Left renal pelvis (tissue), 4 donors: ENCODE measurements around the gene PSKH1. TPM values are rescaled to one million over a fixed set of nuclear protein-coding genes. Genes with fewer than 3 reads are reported as not detected.

Source experiments
- DNase-seq, 4 donors: peaks; one replicate each; pipeline ENCODE4 v3.0.0-alpha.2; 2013; ENCODE audit warnings: low read depth in 4 of 4, low spot score in 3 of 4
- polyA plus RNA-seq, 4 donors: library from polyadenylated mRNA; unstranded; fragments of 120-200 nt; gene quantifications; one replicate each; pipeline ENCODE4 v1.2.1, GENCODE V29; 2013; ENCODE audit not compliant: insufficient read length in 4 of 4

The PSKH1 gene
- polyA plus RNA-seq, 4 donors: 31.0 to 36.4 (median 34.3) TPM

GRCh38 chr16:67922740-67923139 is 29.7 kb downstream of the PSKH1 start:
- DNase-seq: no peak

GRCh38 chr16:67923414-67924116 is 30.5 kb downstream of the PSKH1 start:
- DNase-seq: no peak

DNA sequence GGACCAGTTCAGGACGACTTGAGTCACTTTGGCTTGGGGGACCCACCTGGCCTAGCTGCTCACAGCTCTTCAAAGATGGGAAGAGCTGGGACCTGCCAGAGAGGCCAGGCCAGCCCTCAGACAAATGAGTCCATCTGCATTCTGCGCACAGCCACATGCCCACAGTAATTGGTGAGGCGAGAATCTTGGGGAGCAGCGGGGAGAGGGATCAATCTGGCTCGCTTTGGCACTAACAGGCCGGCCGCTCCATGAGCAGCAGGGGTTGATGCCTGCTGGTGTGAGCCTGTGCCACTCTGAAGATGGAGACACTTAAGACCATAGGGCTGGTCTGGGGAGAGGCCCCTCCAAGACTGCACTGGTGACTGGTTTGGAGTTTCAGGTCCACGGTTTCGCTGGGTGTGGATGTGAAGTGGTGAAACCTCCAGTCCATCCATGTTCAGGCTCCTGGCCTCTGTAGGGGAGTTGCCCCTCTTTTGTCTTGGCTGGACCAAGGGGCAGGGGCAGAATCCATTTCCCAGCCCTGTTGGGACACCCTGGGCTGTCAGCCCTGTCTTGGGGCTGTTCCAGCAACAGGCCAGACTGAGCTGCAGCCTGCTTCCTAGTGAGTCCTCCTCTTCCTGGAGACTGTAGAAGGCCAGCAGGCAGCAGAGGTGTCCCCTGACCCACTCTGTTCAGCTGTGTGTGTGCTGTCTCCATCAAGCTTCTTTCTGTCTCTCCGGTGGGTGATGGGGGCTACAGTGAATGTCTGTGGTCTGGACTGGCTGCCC is 31.3 kb downstream of the PSKH1 start:
- no peak for DNase-seq

GRCh38 chr16:67926181-67926750 is 33.2 kb downstream of the PSKH1 start:
- DNase-seq: no peak

DNA sequence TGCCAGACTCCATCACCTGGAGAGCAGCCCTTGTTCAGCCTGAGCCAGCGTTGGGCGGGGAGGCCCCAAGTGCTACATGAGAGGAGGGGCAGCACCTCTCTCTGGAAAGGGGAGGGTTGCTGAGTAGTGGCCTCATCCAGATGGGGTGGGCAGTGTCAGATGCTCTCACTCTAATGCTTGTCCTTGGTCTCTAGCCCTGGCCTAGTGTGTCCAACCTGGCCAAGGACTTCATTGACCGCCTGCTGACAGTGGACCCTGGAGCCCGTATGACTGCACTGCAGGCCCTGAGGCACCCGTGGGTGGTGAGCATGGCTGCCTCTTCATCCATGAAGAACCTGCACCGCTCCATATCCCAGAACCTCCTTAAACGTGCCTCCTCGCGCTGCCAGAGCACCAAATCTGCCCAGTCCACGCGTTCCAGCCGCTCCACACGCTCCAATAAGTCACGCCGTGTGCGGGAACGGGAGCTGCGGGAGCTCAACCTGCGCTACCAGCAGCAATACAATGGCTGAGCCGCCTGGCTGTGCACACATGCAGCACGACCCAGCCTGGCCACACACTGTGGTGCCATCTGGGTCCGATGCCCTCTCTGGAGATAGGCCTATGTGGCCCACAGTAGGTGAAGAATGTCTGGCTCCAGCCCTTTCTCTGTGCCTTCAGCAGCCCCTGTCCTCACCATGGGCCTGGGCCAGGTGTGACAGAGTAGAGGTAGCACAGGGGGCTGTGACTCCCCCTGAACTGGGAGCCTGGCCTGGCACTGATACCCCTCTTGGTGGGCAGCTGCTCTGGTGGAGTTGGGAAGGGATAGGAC is 34.3 kb downstream of the PSKH1 start:
- no peak for DNase-seq

DNA sequence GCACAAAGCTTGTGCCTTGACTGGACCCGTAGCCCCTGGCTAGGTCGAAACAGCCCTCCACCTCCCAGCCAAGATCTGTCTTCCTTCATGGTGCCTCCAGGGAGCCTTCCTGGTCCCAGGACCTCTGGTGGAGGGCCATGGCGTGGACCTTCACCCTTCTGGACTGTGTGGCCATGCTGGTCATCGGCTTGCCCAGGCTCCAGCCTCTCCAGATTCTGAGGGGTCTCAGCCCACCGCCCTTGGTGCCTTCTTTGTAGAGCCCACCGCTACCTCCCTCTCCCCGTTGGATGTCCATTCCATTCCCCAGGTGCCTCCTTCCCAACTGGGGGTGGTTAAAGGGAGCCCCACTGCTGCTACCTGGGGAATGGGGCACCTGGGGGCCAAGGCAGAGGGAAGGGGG is 35.1 kb downstream of the PSKH1 start:
- DNase-seq: no peak

DNA sequence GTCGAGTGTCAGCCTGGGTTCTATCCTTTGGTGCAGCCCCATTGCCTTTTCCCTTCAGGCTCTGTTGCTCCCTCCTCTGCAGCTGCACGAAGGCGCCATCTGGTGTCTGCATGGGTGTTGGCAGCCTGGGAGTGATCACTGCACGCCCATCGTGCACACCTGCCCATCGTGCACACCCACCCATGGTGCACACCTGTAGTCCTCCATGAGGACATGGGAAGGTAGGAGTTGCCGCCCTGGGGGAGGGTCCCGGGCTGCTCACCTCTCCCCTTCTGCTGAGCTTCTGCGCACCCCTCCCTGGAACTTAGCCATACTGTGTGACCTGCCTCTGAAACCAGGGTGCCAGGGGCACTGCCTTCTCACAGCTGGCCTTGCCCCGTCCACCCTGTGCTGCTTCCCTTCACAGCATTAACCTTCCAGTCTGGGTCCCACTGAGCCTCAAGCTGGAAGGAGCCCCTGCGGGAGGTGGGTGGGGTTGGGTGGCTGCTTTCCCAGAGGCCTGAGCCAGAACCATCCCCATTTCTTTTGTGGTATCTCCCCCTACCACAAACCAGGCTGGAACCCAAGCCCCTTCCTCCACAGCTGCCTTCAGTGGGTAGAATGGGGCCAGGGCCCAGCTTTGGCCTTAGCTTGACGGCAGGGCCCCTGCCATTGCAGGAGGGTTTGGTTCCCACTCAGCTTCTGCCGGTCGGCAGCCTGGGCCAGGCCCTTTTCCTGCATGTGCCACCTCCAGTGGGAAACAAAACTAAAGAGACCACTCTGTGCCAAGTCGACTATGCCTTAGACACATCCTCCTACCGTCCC is 35.7 kb downstream of the PSKH1 start:
- peak in 2 of 4 donors; percentile 39 for DNase-seq

GRCh38 chr16:67930191-67930590 is 37.1 kb downstream of the PSKH1 start:
- no peak for DNase-seq

DNA sequence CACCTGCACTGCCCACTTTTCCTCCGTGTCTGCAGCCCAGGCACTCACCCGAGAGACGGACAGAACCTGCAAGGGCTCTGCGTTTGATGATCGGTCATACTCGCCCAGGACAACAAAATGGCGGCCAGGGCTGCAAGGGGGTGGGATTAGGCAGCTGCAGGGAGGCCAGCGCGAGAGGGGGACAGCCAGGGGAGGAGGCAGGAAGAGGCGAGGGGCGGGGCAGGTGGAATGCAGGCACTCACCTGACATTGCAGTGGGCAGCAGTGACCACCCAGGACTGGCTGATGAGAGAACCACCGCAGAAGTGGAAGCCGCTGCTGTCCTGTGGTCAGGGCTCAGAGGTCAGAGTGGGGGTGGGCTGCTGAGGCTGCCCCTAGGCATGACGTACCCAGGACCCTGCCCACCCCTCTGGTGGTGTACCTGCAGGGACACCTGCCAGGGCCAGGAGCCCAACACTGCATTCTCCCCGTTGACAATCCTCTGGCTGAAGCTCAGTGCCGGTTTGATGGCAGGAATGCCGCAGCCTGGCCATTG is 37.7 kb downstream of the PSKH1 start:
- DNase-seq: no peak

- DNase-seq: no peak
Observed at GRCh38 chr16:67931712-67932461, 38.8 kb downstream of the PSKH1 start, which contains the start of gene CTRL. TSS of gene CTRL (minus strand) at chr16:67931862. CDS start at chr16:67931852, 10 bp downstream.

DNA sequence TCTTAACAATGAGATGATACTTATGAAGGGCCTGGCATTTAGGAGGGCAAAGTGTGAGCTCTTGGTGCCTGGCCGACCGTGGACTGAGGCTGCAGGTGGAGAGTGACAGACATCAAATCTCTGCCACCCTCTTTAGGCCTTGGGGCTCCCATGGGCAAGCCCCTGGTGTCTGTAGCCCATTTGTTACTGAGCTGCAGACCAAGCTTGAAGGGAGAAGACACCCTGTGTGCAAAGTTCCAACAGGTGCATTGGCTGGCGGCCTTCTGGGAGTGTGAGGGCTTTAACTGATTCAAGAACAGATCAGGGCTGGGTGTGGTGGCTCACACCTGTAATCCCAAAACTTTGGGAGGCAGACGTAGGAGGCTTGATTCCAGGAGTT is 39.4 kb downstream of the PSKH1 start:
- DNase-seq: no peak

GRCh38 chr16:67933805-67934204 is 40.8 kb downstream of the PSKH1 start:
- DNase-seq: no peak

DNA sequence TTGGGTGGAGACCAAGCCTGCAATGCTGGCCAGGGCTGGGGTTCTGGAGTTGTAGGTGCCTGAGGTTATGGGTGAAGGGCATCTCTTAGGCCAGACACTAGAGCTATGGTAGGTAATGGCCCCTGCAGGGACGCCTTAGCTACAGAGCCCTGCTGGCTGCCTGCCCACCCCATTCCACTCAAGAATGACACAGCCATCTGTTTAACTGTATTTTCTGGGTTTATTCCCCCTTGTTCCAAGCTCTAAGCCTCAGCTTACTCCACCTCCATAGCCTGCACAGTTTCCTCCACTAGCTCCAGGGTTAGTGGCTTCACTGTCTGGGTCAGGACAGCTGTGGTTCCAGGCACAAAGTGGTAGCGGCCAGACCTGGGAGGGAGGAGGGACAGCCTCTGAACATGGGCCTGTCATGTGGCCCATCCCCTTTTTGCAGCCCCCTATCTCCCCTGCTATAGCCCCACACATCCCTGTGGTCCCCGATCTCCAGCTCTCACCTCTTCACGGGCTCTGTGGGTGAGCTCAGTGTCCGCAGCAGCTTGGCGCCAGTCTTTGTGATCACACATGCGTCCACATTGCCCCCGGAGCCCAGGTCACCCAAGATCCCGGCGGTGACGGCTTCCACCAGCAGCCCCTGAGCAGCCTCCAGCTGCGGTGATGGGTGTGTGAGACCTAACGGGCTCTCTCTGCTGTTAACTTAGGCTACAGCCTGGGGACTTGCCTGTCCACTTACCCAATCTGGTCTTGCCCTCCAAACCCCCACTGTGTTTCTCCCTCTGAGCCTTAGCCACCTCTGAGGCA is 41.4 kb downstream of the PSKH1 start:
- DNase-seq: no peak

GRCh38 chr16:67935101-67935401 is 42.0 kb downstream of the PSKH1 start:
- no peak for DNase-seq

DNA sequence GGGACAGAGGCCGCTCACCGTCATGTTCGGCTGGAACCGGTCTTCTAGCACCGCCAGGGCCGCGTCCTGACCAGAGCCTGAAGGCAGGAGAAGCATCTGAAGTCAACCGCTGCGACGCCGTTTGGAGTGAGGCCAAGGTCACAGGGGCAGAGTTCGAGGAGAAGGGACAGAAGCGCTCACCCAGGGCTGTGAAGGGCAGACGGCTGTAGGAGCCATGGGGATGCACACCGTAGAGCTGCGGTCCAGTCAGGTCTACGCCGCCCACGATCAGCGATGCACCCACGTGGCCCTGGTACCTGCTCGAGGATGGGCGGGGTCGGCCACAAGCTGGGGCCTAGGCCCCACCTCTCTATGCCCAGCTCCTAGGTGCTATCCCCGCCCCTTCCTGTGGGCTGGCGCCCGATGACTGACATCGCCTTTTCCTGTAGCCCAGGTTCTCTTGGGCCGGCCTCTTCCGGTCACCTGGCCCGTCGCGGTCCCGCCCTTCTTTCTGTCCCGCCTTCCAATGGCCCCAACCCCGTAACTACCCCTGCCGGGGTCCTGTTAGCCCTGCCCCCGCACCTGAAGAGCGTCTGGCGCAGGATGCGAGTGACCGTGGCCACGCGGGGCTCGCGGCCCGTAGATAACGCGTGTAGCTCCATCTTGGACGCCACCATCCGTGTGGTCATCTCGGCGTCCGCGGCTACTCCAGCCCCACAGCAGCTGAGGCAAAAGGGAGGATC is 42.5 kb downstream of the PSKH1 start:
- peak; percentile 84 to 93 (median 92) for DNase-seq

DNA sequence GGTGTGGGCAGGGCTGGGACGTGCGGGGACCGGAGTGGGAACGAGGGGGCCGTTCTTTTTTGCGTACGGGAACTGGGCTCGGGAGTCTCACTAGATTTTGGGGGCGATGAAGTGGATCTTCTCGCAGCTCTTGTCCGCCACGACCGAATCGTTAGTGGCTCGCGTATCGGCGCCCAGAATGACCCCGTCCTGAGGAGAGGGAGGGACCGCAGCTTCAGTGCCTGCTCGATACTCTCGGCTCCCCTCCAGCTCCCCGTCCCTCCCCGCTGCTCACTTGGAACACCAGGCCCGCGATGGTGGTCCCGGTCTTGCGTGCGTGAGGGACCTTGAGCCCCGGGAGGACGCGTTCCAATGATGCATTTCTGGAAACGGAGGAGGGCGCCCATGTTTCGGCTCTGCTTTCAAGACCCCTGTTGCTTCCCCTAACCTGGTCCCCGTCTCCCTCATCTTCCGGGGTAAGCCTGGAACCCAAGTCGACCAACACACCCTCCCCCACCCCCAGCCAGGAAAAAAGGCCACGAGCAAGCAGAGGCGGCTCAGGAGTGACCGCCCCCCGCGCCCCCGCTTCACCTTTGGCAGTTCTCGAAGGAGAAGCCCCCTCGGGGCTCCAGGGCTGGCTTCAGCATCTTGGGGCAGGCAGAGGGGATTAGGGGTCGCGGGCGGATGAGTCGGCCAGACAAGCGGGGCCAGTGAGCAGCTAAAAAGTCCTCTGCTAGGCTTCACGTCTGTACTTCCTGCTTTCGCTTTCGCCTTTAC is 43.2 kb downstream of the PSKH1 start, which contains the start of gene PSMB10:
Gene PSMB10 (minus strand): TSS at position 727 of the 756 bp plus-strand sequence. CDS start 101 bp downstream, at position 626.
- DNase-seq: peak; percentile 18 to 37 (median 24)
